Neutrophil (primary cell): ENCODE results near the gene SAA1.
"Not testable (repeated sequence)": the region's sequence is repeated elsewhere in the genome, so short reads cannot be mapped to it uniquely, and the experiment has no call there.

Experiments
- H3K27ac ChIP-seq: fragments of 200-600 bp; sonication (generic); 2 replicates; pipeline ENCODE4 v1.5.1; 2016; ENCODE audit warnings: mild to moderate bottlenecking, moderate library complexity
- H3K27me3 ChIP-seq: fragments of 200-600 bp; sonication (generic); 2 replicates; pipeline ENCODE4 v1.6.0; 2016; ENCODE audit warnings: mild to moderate bottlenecking
- H3K36me3 ChIP-seq: fragments of 200-600 bp; sonication (generic); 2 replicates; pipeline ENCODE4 v1.5.1; 2017
- H3K4me1 ChIP-seq, 2 experiments: fragments of 200-600 bp in 1 of 2; sonication (generic) in 1 of 2; 1 replicate in 1 of 2; 2 replicates in 1 of 2; pipeline versions ENCODE4 v1.5.1 to v1.6.1; 2013 to 2016; ENCODE audit warnings: low read depth in 1 of 2, low read length in 1 of 2, mild to moderate bottlenecking in 1 of 2, moderate library complexity in 1 of 2; ENCODE audit not compliant: control insufficient read depth in 1 of 2, insufficient read depth in 1 of 2
- H3K4me3 ChIP-seq, 2 experiments: fragments of 200-600 bp in 1 of 2; sonication (generic) in 1 of 2; 1 replicate in 1 of 2; 2 replicates in 1 of 2; pipeline ENCODE4 v1.5.1; 2013 to 2016; ENCODE audit warnings: low read depth in 1 of 2, low read length in 1 of 2, mild to moderate bottlenecking in 1 of 2, moderate library complexity in 1 of 2
- H3K9me3 ChIP-seq: fragments of 200-600 bp; sonication (generic); 2 replicates; pipeline ENCODE4 v1.5.1; 2016
- TF ChIP-seq, protein P1 (sequence below): fragments of 200-600 bp; sonication (generic); IDR thresholded peaks from 2 replicates; pipeline ENCODE4 v1.5.1; 2016; ENCODE audit warnings: antibody characterized with exemption

The SAA1 gene

DNA sequence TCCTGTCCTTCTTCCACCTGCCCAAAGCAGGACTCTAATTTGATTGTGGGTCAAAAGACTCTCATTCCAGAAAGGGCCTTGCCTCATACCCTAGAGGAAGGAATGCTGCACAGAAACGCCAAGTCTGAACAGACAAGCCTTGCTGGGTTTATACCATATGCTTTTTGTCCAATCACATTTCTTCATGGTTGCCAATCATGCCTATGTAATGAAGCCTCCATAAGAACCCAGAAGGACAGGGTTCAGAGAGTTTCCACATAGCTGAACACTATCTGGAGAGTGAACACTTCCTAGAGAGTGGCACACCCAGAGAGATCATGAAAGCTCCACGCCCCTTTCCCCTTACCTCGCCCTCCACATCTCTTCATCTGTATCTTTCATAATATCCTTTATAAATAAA is 12.8 kb upstream of the SAA1 start:
- Histone ChIP-seq H3K9me3 (no peaks in the 10 kb centered on the region), H3K36me3 (no peaks in the 10 kb centered on the region), H3K27me3 (peaks cover 20% of the 10 kb centered on the region), H3K4me3 (no peak overlapping the region), H3K4me1 (no peaks in the 10 kb centered on the region), H3K27ac (no peak overlapping the region)
- TF ChIP-seq, protein P1, sequence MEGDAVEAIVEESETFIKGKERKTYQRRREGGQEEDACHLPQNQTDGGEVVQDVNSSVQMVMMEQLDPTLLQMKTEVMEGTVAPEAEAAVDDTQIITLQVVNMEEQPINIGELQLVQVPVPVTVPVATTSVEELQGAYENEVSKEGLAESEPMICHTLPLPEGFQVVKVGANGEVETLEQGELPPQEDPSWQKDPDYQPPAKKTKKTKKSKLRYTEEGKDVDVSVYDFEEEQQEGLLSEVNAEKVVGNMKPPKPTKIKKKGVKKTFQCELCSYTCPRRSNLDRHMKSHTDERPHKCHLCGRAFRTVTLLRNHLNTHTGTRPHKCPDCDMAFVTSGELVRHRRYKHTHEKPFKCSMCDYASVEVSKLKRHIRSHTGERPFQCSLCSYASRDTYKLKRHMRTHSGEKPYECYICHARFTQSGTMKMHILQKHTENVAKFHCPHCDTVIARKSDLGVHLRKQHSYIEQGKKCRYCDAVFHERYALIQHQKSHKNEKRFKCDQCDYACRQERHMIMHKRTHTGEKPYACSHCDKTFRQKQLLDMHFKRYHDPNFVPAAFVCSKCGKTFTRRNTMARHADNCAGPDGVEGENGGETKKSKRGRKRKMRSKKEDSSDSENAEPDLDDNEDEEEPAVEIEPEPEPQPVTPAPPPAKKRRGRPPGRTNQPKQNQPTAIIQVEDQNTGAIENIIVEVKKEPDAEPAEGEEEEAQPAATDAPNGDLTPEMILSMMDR, result no peak

DNA sequence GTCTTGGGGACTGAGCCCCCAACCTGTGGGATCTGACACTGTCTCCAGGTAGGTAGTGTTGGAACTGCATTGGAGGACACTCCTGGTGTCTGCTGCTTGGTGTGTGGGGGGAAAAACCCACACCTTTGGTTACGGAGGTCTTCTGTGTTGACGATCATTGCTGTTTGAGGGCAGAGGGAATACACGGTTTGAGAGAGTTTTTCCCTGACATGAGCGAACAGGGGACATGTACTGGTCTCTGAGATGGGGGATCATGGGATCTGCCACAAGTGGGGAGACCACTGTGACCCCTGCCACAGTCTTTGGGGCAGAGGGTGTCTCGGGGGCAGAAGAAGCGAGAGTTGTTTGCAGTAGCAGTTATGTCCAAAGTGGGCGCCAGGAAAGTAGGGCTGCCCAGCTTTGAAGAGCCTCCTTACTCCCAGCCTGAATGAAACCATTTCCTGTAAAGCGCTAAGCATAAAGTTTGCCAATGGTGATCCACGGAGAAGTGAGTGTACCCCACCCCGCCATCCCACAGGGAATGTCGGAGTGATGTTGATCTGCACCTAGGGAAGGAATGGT is 12.2 kb upstream of the SAA1 start:
- no peak overlapping the region for H3K4me3 ChIP-seq
- H3K36me3 ChIP-seq, result no peaks in the 10 kb centered on the region
- H3K27ac ChIP-seq, result no peak overlapping the region
- no peaks in the 10 kb centered on the region for H3K4me1 ChIP-seq
- TF ChIP-seq, protein P1, result no peak
- H3K9me3 ChIP-seq, result no peaks in the 10 kb centered on the region
- peaks cover 20% of the 10 kb centered on the region for H3K27me3 ChIP-seq

DNA sequence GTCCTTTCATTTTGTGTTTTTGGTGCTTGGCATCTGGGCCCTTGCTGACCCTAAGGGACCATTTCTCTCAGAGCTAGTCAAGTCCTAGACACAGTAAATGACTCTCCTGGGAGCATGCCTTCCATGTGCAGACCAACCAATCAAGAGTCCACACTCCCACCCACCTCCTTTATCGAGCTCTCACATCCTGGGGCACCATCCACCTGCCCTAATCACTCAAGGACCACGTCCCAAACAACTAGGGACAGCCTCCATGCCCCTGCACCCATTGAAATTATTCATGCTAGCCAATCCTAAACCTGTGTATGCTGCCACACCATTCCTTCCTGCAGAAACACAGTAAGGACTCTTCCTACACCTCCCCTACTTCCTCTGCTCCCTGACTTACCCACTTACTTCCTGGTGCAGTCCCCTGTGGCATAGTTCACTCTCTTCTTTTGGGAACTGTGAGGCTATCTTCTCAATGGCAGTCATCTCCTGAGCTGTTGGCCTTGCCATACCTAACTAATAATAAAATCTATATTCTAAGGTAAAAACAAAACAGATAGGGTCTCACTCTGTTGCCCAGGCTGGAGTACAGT is 11.2 kb upstream of the SAA1 start:
- Histone ChIP-seq H3K4me3 (no peak overlapping the region), H3K27ac (no peak overlapping the region), H3K36me3 (no peaks in the 10 kb centered on the region), H3K27me3 (peaks cover 24% of the 10 kb centered on the region), H3K9me3 (no peaks in the 10 kb centered on the region), H3K4me1 (no peaks in the 10 kb centered on the region)
- TF ChIP-seq, protein P1, result no peak

DNA sequence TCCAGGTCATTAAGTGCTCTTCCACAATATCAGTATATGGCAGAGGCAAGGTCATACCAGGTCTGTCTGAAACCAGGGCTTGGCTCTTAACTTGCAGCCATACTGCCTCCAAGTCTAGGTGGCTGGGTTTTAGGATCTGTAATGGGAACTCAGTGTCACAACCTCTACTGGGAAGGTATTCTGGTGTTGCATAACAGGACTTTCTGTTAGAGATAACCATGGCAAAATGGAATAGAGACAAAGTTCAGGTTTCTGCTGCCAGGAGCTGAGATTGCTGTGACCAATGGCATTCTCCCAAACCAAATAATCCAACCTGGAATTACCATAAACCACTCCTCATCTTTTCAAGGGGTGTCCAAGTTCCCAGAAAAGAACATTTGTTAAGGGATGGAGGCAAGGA is 6.8 kb upstream of the SAA1 start:
- Histone ChIP-seq H3K9me3 (no peaks in the 10 kb centered on the region), H3K36me3 (no peaks in the 10 kb centered on the region), H3K27me3 (peaks cover 34% of the 10 kb centered on the region), H3K27ac (no peak overlapping the region), H3K4me1 (no peaks in the 10 kb centered on the region), H3K4me3 (no peak overlapping the region)
- TF ChIP-seq, protein P1, result no peak

DNA sequence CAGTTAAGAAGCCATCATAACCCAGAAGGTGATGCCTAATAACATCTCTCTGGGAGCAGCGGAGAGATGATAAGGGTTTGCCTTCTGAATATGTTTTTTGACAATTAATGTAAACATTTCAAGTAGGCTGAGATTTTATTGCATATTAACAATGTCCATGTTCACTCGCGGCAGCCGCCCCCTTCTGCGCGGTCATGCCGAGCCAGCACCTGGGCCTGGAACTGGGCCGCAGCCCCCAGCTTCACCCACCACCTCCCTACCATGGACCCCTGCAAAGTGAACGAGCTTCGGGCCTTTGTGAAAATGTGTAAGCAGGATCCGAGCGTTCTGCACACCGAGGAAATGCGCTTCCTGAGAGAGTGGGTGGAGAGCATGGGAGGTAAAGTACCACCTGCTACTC is 4.3 kb upstream of the SAA1 start:
- H3K4me1 ChIP-seq, result peaks cover 0 to 7% of the 10 kb centered on the region in 2 experiments
- H3K9me3 ChIP-seq, result no peaks in the 10 kb centered on the region
- H3K27me3 ChIP-seq, result peaks cover 34% of the 10 kb centered on the region
- no peak overlapping the region for H3K4me3 ChIP-seq
- H3K36me3 ChIP-seq, result no peaks in the 10 kb centered on the region
- TF ChIP-seq, protein P1, result no peak
- H3K27ac ChIP-seq, result no peak overlapping the region

DNA sequence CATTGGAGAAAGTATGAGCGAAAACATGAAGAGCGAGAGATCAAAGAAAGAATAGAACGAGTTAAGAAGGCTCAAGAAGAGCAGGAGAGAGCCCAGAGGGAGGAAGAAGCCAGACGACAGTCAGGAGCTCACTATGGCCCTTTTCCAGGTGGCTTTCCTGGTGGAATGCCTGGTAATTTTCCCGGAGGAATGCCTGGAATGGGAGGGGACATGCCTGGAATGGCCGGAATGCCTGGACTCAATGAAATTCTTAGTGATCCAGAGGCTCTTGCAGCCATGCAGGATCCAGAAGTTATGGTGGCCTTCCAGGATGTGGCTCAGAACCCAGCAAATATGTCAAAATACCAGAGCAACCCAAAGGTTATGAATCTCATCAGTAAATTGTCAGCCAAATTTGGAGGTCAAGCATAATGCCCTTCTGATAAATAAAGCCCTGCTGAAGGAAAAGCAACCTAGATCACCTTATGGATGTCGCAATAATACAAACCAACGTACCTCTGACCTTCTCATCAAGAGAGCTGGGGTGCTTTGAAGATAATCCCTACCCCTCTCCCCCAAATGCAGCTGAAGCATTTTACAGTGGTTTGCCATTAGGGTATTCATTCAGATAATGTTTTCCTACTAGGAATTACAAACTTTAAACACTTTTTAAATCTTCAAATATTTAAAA is 3.2 kb upstream of the SAA1 start:
- not testable (repeated sequence) for H3K27ac ChIP-seq, H3K36me3 ChIP-seq, H3K4me3 ChIP-seq, H3K9me3 ChIP-seq, H3K4me1 ChIP-seq
- peaks cover 30% of the 10 kb centered on the region for H3K27me3 ChIP-seq
